K562 (cell line): ENCODE measurements around the gene PLCL2. TPM values are rescaled to one million over a fixed set of nuclear protein-coding genes. Genes with fewer than 3 reads are reported as not detected.

Experiments used
- ATAC-seq: fragments of 200-7000 bp; cut with Tn5 transposase; 3 replicates; pipeline ENCODE4 v1.9.1; 2020; ENCODE audit warnings: moderate library complexity
- BruUV-seq: library from RNA; stranded (reverse); fragments of 400-500 nt; replicated peaks from 2 replicates; lab custom pipeline; 2021; lab: Mats Ljungman, UMichigan
- CTCF ChIA-PET: fragments of 300-600 bp; formaldehyde crosslinking; extraction: SDS; loops from one replicate; lab custom pipeline; 2021; ENCODE audit warnings: low intra/inter-chr PET ratio; lab: Yijun Ruan, JAX
- POLR2A ChIA-PET: fragments of 300-600, 350-650 bp; sonication (Branson Sonifier 250); formaldehyde crosslinking; extraction: SDS; loops from one replicate; lab custom pipeline; 2021; ENCODE audit warnings: antibody characterized with exemption, inconsistent platforms; lab: Yijun Ruan, JAX
- DNase-seq, 4 experiments: peaks; one replicate each; pipeline versions ENCODE4 v3.0.0 to v3.0.0-alpha.2; 2011 to 2018; ENCODE audit warnings: low spot score in 3 of 4, mixed read lengths in 3 of 4; ENCODE audit errors: extremely low read depth in 1 of 4
- FAIRE-seq: peaks from 2 replicates; lab custom pipeline; 2011; peaks lifted over from hg19 to GRCh38; lab: Jason Lieb, UNC
- H2AFZ ChIP-seq: 2 replicates; pipeline ENCODE4 v1.6.0; 2011; ENCODE audit warnings: low read depth, low read length, control low read depth, inconsistent platforms
- H3K27ac ChIP-seq: fragments of 200-600 bp; 3 replicates; pipeline ENCODE4 v1.8.0; 2011; ENCODE audit warnings: low read depth, mild to moderate bottlenecking, control low read depth, inconsistent platforms, low read length, moderate library complexity, mixed read lengths; ENCODE audit errors: extremely low read depth
- H3K27me3 ChIP-seq, 2 experiments: fragments of 300-600 bp in 1 of 2; 2 replicates in 1 of 2; 3 replicates in 1 of 2; pipeline versions ENCODE4 v1.6.0 to v1.8.0; 2011; ENCODE audit warnings: inconsistent platforms in 2 of 2, low read length in 2 of 2, mild to moderate bottlenecking in 1 of 2, mixed read lengths in 1 of 2, moderate library complexity in 1 of 2; ENCODE audit not compliant: control insufficient read depth in 2 of 2, insufficient read depth in 2 of 2
- H3K36me3 ChIP-seq: fragments of 300-600 bp; 3 replicates; pipeline ENCODE4 v1.8.0; 2011; ENCODE audit warnings: mild to moderate bottlenecking, low read length, inconsistent platforms; ENCODE audit not compliant: control insufficient read depth, insufficient read depth
- H3K4me1 ChIP-seq, 2 experiments: fragments of 200-600 bp in 1 of 2; replicated peaks in 1 of 2; 2 replicates in 1 of 2; 3 replicates in 1 of 2; pipeline versions ENCODE4 v1.5.1 to v1.8.0; 2011; ENCODE audit warnings: inconsistent platforms in 2 of 2, low read length in 2 of 2, mild to moderate bottlenecking in 1 of 2, mixed read lengths in 1 of 2, moderate library complexity in 1 of 2; ENCODE audit not compliant: control insufficient read depth in 2 of 2, insufficient read depth in 2 of 2
- H3K4me2 ChIP-seq: 2 replicates; pipeline ENCODE4 v1.6.1; 2011; ENCODE audit warnings: low read length, control low read depth, inconsistent platforms, mixed read lengths; ENCODE audit not compliant: insufficient read depth
- H3K4me3 ChIP-seq: fragments of 200-600 bp; sonication (generic), shearing (Covaris generic); 2 replicates; pipeline ENCODE4 v1.5.1; 2016; ENCODE audit warnings: control low read depth, inconsistent platforms
- H3K79me2 ChIP-seq: fragments of 200-600 bp; 3 replicates; pipeline ENCODE4 v1.8.0; 2011; ENCODE audit warnings: low read length, inconsistent platforms; ENCODE audit not compliant: control insufficient read depth, insufficient read depth
- H3K9ac ChIP-seq, 2 experiments: 2 replicates each; pipeline versions ENCODE4 v1.6.0 to v1.6.1; 2011; ENCODE audit warnings: low read depth in 2 of 2, low read length in 2 of 2, control low read depth in 1 of 2, inconsistent platforms in 1 of 2, mild to moderate bottlenecking in 1 of 2, mixed read lengths in 1 of 2; ENCODE audit not compliant: insufficient read depth in 1 of 2
- H3K9me1 ChIP-seq: one replicate; pipeline ENCODE4 v1.6.0; 2011; ENCODE audit warnings: inconsistent platforms, mild to moderate bottlenecking, low read length, moderate library complexity; ENCODE audit not compliant: control insufficient read depth, insufficient read depth
- H3K9me3 ChIP-seq: replicated peaks from 2 replicates; pipeline ENCODE4 v1.5.1; 2011; ENCODE audit warnings: low read depth, low read length, inconsistent platforms; ENCODE audit not compliant: control insufficient read depth, insufficient read depth
- H4K20me1 ChIP-seq: replicated peaks from 2 replicates; pipeline ENCODE4 v1.6.1; 2011; ENCODE audit warnings: low read length, inconsistent platforms, mixed read lengths; ENCODE audit not compliant: control insufficient read depth, insufficient read depth
- FOXA3 ChIP-seq, 2 experiments: fragments of 450-650 bp in 1 of 2; sonication (generic) in 1 of 2; formaldehyde crosslinking; IDR thresholded peaks in 1 of 2; conservative IDR thresholded peaks in 1 of 2; 2 replicates each; pipeline versions ENCODE4 v1.4.0 to v1.8.0; 2020 to 2022; ENCODE audit warnings: mild to moderate bottlenecking in 2 of 2, missing genetic modification reagents in 1 of 2
- GTF2B ChIP-seq: IDR thresholded peaks from 2 replicates; pipeline ENCODE4 v1.6.1; 2011; ENCODE audit not compliant: insufficient read length; ENCODE audit errors: extremely low read depth
- HDAC1 ChIP-seq, 2 experiments: fragments of 450-650 bp; IDR thresholded peaks; 2 replicates each; pipeline ENCODE4 v1.6.1; 2016 to 2017; ENCODE audit warnings: inconsistent platforms in 1 of 2, mild to moderate bottlenecking in 1 of 2, moderate library complexity in 1 of 2
- HOMEZ ChIP-seq: fragments of 250-450 bp; sonication (Bioruptor Pico); IDR thresholded peaks from 2 replicates; pipeline ENCODE4 v1.4.0; 2020; ENCODE audit warnings: mild to moderate bottlenecking, moderate library complexity
- IRF9 ChIP-seq: fragments of 450-650 bp; IDR thresholded peaks from 2 replicates; pipeline ENCODE4 v1.6.1; 2016; ENCODE audit warnings: missing biosample characterization, missing genetic modification characterization
- KDM4B ChIP-seq, 2 experiments: fragments of 450-650 bp in 1 of 2; sonication (generic) in 1 of 2; IDR thresholded peaks; 2 replicates each; pipeline ENCODE4 v1.6.1; 2016 to 2017; ENCODE audit warnings: borderline replicate concordance in 2 of 2, antibody characterized with exemption in 1 of 2, low read depth in 1 of 2, mild to moderate bottlenecking in 1 of 2
- NR1H2 ChIP-seq: sonication (generic); formaldehyde crosslinking; IDR thresholded peaks from 2 replicates; pipeline ENCODE4 v1.4.0; 2020; ENCODE audit warnings: mild to moderate bottlenecking, missing genetic modification reagents
- NR2C1 ChIP-seq, 2 experiments: fragments of 450-650 bp; IDR thresholded peaks; 2 replicates each; pipeline ENCODE4 v1.6.1; 2017; ENCODE audit warnings: mild to moderate bottlenecking in 2 of 2, antibody characterized with exemption in 1 of 2, inconsistent platforms in 1 of 2, missing compliant biosample characterization in 1 of 2, missing genetic modification characterization in 1 of 2
- POU5F1 ChIP-seq: fragments of 150-350 bp; IDR thresholded peaks from 2 replicates; pipeline ENCODE4 v1.6.1; 2014; ENCODE audit warnings: borderline replicate concordance, low read length, low read depth, mild to moderate bottlenecking; ENCODE audit not compliant: partially characterized antibody
- XRCC4 ChIP-seq: IDR thresholded peaks from one replicate; pipeline ENCODE4 v1.6.1; 2011; ENCODE audit not compliant: insufficient read depth, insufficient read length; ENCODE audit errors: extremely low read depth
- ZNF146 ChIP-seq: IDR thresholded peaks from one replicate; pipeline ENCODE4 v1.6.1; 2018; ENCODE audit warnings: missing compliant biosample characterization; ENCODE audit not compliant: unreplicated experiment
- ZNF644 ChIP-seq: fragments of 200-800 bp; sonication (Bioruptor generic); IDR thresholded peaks from 2 replicates; pipeline ENCODE4 v1.6.1; 2016; ENCODE audit warnings: low read depth, missing genetic modification characterization, missing compliant biosample characterization
- ZNF695 ChIP-seq: fragments of 450-650 bp; formaldehyde crosslinking; IDR thresholded peaks from 2 replicates; pipeline ENCODE4 v1.4.0; 2020; ENCODE audit warnings: mild to moderate bottlenecking, moderate library complexity
- ZNF764 ChIP-seq: fragments of 250-450 bp; sonication (Bioruptor Pico); IDR thresholded peaks from 2 replicates; pipeline ENCODE4 v1.4.0; 2020; ENCODE audit warnings: low read depth, mild to moderate bottlenecking, moderate library complexity
- ZSCAN29 ChIP-seq: fragments of 450-650 bp; IDR thresholded peaks from 2 replicates; pipeline ENCODE4 v1.6.1; 2017
- ZSCAN32 ChIP-seq: fragments of 450-650 bp; formaldehyde crosslinking; IDR thresholded peaks from 2 replicates; pipeline ENCODE4 v1.4.0; 2020; ENCODE audit warnings: mild to moderate bottlenecking, moderate library complexity
- WGBS: fragments of 100-300 bp; shearing (Covaris generic); methylation state at CpG from one replicate; pipeline ENCODE4 v1.1.6; 2016; ENCODE audit warnings: low coverage, mixed read lengths; ENCODE audit not compliant: insufficient coverage; ENCODE audit errors: missing lambda C conversion rate; 5-methylcytosine and 5-hydroxymethylcytosine counted together
- in situ Hi-C: fragments of 300-500 bp; cut with MboI; formaldehyde crosslinking; loops from 4 replicates; pipeline ENCODE4 v1.15.0; 2018; ENCODE audit warnings: inconsistent platforms, mixed read lengths
- intact Hi-C: fragments of 100-400 bp; cut with micrococcal nuclease; formaldehyde crosslinking; loops from 2 replicates; pipeline ENCODE4 v1.14.2; 2022
- polyA plus RNA-seq, 8 experiments: library from polyadenylated mRNA; depleted of rRNA in 4 of 8; stranded (reverse) in 5 of 8; unstranded in 3 of 8; fragments of >200 nt; fragmentation: Nextera tagmentation in 2 of 8; fragmentation: Illumina TruSeq in 1 of 8; extraction: Ambion mirVana in 2 of 8; extraction: Trizol in 1 of 8; gene quantifications; 2 replicates each; pipeline versions ENCODE4 v1.2.1 to v1.2.3, GENCODE V29; 2011 to 2014; ENCODE audit warnings: inconsistent platforms in 1 of 8, missing spikeins in 1 of 8
- total RNA-seq, 7 experiments: library from RNA; depleted of rRNA in 6 of 7; stranded (reverse); fragments of >200 nt in 6 of 7; fragmentation: Illumina TruSeq in 2 of 7; extraction: Trizol in 2 of 7; gene quantifications; 2 replicates each; pipeline versions ENCODE4 v1.2.1 to v1.2.3, GENCODE V29; 2011 to 2021; ENCODE audit warnings: low replicate concordance in 1 of 7

PLCL2 gene
- total and polyA plus RNA-seq, 9 of the 15 experiments (the other 6 are each of a cell fraction or from before 2014, with no cell fraction given): 0.03 to 0.18 (median 0.11) TPM; not detected in 2

- CTCF ChIA-PET: no interaction called here
- in situ Hi-C loops (no loop called here), intact Hi-C loops (no loop called here)
- DNase-seq (no peak), ATAC-seq (no peak), FAIRE-seq (no peak)
- TF ChIP-seq ZSCAN29 (no peak), ZNF146 (CRISPR knock-in tag) (no peak), FOXA3 (CRISPR knock-in tag; conservative IDR thresholded peaks at IDR 0.05 in 1 of 2, IDR thresholded peaks at IDR 0.05 in 1 of 2) (no peak), ZSCAN32 (CRISPR knock-in tag) (no peak), ZNF644 (tag) (no peak), GTF2B (no peak), NR1H2 (no peak), HDAC1 (IDR thresholded peaks at IDR 0.05) (no peak), ZNF764 (CRISPR knock-in tag) (no peak), POU5F1 (no peak), NR2C1 (IDR thresholded peaks at IDR 0.05) (no peak), NR2C1 (tag; IDR thresholded peaks at IDR 0.05) (no peak), IRF9 (tag) (no peak), XRCC4 (no peak), KDM4B (IDR thresholded peaks at IDR 0.05; ENCODE audit: borderline replicate concordance in 2 of 2, low read depth in 1 of 2) (no peak), HOMEZ (CRISPR knock-in tag) (no peak), ZNF695 (CRISPR knock-in tag) (no peak)
- POLR2A ChIA-PET: interaction anchor here (0.6 kb wide), 1 partner anchor 248 kb away, joined by 3 read pairs; no protein-coding TSS in a partner anchor
- no peaks in the 10 kb centered on the region for H3K9me3 ChIP-seq
- H3K79me2 ChIP-seq: no peaks in the 10 kb centered on the region
- no peak overlapping the region for H3K4me3 ChIP-seq
- H3K27me3 ChIP-seq: peaks cover 0 to 12% of the 10 kb centered on the region in 2 experiments; a peak in 3 of 5 replicates
- no peaks in the 10 kb centered on the region; a peak in 1 of 5 replicates for H3K4me1 ChIP-seq
- 3% methylated on average over 5 of the region's 5 CpGs for WGBS
- no peak overlapping the region for H3K27ac ChIP-seq
- no peak overlapping the region for H3K4me2 ChIP-seq
- no peak overlapping the region for H3K9ac ChIP-seq
- no peaks in the 10 kb centered on the region for H3K9me1 ChIP-seq
- BruUV-seq: no TSS peak
- no peaks in the 10 kb centered on the region for H3K36me3 ChIP-seq
- H4K20me1 ChIP-seq: no peaks in the 10 kb centered on the region
- H2AFZ ChIP-seq: peak overlapping the region; percentile 43; the same call in 1 of the 2 replicates
Observed at GRCh38 chr3:17077606-17078005, 192.9 kb downstream of the PLCL2 start.
